Stimulated activated CD4-positive, alpha-beta T cell treated with anti-CD3 and anti-CD28 coated beads, Interleukin-1b, Interleukin-23, amount 100 ng/mL, for 24 hours (primary cell): ENCODE results near the gene MIXL1.
"Not testable (repeated sequence)": the region's sequence is repeated elsewhere in the genome, so short reads cannot be mapped to it uniquely, and the experiment has no call there.

Source experiments
- DNase-seq, 4 experiments: peaks; one replicate each; pipeline ENCODE4 v3.0.0-alpha.2; 2020; ENCODE audit warnings: low read depth in 4 of 4, low spot score in 1 of 4

The MIXL1 gene

GRCh38 chr1:226223157-226223785 lies at the start of gene MIXL1:
Gene MIXL1 (plus strand): TSS chr1:226223664. CDS start chr1:226223682, 18 bp downstream.
- no peak for DNase-seq

- DNase-seq, result no peak
Measured at GRCh38 chr1:226176870-226177269, 46.6 kb upstream of the MIXL1 start.

GRCh38 chr1:226181996-226182714 lies 41.3 kb upstream of the MIXL1 start:
- DNase-seq, result no peak

GRCh38 chr1:226185141-226186036 lies 38.1 kb upstream of the MIXL1 start:
- DNase-seq, result no peak

GRCh38 chr1:226186124-226187018 lies 37.1 kb upstream of the MIXL1 start, which contains the start of gene ACBD3:
Gene ACBD3 (minus strand): TSS chr1:226186741. CDS start chr1:226186675, 66 bp downstream.
- DNase-seq, result peak; percentile 63 to 79 (median 74)

GRCh38 chr1:226187019-226187322 lies 36.5 kb upstream of the MIXL1 start:
- no peak for DNase-seq

GRCh38 chr1:226187380-226187779 lies 36.1 kb upstream of the MIXL1 start:
- DNase-seq, result no peak

GRCh38 chr1:226195144-226195543 lies 28.3 kb upstream of the MIXL1 start:
- DNase-seq, result no peak

GRCh38 chr1:226199971-226200370 lies 23.5 kb upstream of the MIXL1 start:
- no peak for DNase-seq

- DNase-seq, result no peak
Measured at GRCh38 chr1:226201029-226201593, 22.4 kb upstream of the MIXL1 start.

GRCh38 chr1:226202246-226202645 lies 21.2 kb upstream of the MIXL1 start:
- no peak for DNase-seq

GRCh38 chr1:226202666-226203065 lies 20.8 kb upstream of the MIXL1 start:
- DNase-seq, result not testable (repeated sequence)

- no peak for DNase-seq
Measured at GRCh38 chr1:226203240-226203639, 20.2 kb upstream of the MIXL1 start.

- DNase-seq, result no peak
Measured at GRCh38 chr1:226203655-226204054, 19.8 kb upstream of the MIXL1 start.

GRCh38 chr1:226204198-226204597 lies 19.3 kb upstream of the MIXL1 start:
- DNase-seq, result no peak

- DNase-seq, result no peak
Measured at GRCh38 chr1:226207048-226207447, 16.4 kb upstream of the MIXL1 start.

- no peak for DNase-seq
Measured at GRCh38 chr1:226209307-226210059, 14.0 kb upstream of the MIXL1 start.

- no peak for DNase-seq
Measured at GRCh38 chr1:226210571-226211176, 12.8 kb upstream of the MIXL1 start.

- DNase-seq, result no peak
Measured at GRCh38 chr1:226211181-226211821, 12.2 kb upstream of the MIXL1 start.
